ENCODE data around the gene ADGRG4. TPM values are rescaled to one million over a fixed set of nuclear protein-coding genes. Genes with fewer than 3 reads are reported as not detected.

The ADGRG4 gene
- polyA plus RNA-seq, 1 donor from 2014 or later, result not detected

DNA sequence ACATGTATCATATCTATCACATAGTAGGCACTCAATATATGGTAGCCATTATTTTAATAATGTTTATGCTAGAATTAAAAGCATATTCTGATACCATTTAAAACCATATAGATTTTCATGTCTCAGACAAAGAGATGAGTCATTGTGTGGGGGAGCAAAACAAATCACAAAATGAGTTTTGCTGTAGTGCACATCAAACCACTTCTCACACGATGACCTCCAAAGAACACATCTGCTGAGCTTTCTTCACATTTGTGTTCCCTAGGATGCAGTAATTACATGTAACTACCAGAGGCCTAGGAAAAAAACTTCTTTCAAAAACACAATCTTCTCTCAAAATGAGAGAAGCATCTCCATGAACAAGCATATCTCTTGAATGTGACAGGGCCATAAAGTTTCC lies 130.9 kb downstream of the ADGRG4 start:
- Histone ChIP-seq H2AFZ (ENCODE audit: low read depth, low read length) (no peak overlapping the region), H3F3A (ENCODE audit: insufficient read depth, low read length, poor library complexity, severe bottlenecking) (no peaks in the 10 kb centered on the region), H4K20me1 (ENCODE audit: insufficient read depth) (no peaks in the 10 kb centered on the region), H3K4me2 (ENCODE audit: low read length) (no peak overlapping the region), H3K9me3 (ENCODE audit: low read length) (no peaks in the 10 kb centered on the region), H3K27me3 (ENCODE audit: insufficient read depth, low read depth, low read length) (no peaks in the 10 kb centered on the region), H3K9ac (ENCODE audit: low read length) (no peak overlapping the region), H3K4me3 (ENCODE audit: low read length) (no peak overlapping the region), H3K27ac (ENCODE audit: low read length) (no peak overlapping the region), H3K79me2 (replicated peaks; ENCODE audit: insufficient read depth, low read length) (no peaks in the 10 kb centered on the region), H3K9me2 (ENCODE audit: insufficient read depth, low read length) (no peaks in the 10 kb centered on the region), H3K36me3 (ENCODE audit: insufficient read depth, low read length) (no peaks in the 10 kb centered on the region)
- TF ChIP-seq MXI1 (conservative IDR thresholded peaks at IDR 0.05; ENCODE audit: poor library complexity, severe bottlenecking), result no peak
- no peak for TF ChIP-seq POLR2AphosphoS5 (IDR thresholded peaks at IDR 0.05)
- TF ChIP-seq, protein P1, sequence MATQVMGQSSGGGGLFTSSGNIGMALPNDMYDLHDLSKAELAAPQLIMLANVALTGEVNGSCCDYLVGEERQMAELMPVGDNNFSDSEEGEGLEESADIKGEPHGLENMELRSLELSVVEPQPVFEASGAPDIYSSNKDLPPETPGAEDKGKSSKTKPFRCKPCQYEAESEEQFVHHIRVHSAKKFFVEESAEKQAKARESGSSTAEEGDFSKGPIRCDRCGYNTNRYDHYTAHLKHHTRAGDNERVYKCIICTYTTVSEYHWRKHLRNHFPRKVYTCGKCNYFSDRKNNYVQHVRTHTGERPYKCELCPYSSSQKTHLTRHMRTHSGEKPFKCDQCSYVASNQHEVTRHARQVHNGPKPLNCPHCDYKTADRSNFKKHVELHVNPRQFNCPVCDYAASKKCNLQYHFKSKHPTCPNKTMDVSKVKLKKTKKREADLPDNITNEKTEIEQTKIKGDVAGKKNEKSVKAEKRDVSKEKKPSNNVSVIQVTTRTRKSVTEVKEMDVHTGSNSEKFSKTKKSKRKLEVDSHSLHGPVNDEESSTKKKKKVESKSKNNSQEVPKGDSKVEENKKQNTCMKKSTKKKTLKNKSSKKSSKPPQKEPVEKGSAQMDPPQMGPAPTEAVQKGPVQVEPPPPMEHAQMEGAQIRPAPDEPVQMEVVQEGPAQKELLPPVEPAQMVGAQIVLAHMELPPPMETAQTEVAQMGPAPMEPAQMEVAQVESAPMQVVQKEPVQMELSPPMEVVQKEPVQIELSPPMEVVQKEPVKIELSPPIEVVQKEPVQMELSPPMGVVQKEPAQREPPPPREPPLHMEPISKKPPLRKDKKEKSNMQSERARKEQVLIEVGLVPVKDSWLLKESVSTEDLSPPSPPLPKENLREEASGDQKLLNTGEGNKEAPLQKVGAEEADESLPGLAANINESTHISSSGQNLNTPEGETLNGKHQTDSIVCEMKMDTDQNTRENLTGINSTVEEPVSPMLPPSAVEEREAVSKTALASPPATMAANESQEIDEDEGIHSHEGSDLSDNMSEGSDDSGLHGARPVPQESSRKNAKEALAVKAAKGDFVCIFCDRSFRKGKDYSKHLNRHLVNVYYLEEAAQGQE (IDR thresholded peaks at IDR 0.05; ENCODE audit: borderline replicate concordance), result no peak
- TF ChIP-seq SMC3 (conservative IDR thresholded peaks at IDR 0.05; ENCODE audit: poor library complexity), result no peak
- TF ChIP-seq, protein P2, sequence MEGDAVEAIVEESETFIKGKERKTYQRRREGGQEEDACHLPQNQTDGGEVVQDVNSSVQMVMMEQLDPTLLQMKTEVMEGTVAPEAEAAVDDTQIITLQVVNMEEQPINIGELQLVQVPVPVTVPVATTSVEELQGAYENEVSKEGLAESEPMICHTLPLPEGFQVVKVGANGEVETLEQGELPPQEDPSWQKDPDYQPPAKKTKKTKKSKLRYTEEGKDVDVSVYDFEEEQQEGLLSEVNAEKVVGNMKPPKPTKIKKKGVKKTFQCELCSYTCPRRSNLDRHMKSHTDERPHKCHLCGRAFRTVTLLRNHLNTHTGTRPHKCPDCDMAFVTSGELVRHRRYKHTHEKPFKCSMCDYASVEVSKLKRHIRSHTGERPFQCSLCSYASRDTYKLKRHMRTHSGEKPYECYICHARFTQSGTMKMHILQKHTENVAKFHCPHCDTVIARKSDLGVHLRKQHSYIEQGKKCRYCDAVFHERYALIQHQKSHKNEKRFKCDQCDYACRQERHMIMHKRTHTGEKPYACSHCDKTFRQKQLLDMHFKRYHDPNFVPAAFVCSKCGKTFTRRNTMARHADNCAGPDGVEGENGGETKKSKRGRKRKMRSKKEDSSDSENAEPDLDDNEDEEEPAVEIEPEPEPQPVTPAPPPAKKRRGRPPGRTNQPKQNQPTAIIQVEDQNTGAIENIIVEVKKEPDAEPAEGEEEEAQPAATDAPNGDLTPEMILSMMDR (IDR thresholded peaks at IDR 0.05; ENCODE audit: poor library complexity, severe bottlenecking), result no peak
- no peak for TF ChIP-seq TAF1 (IDR thresholded peaks at IDR 0.05; ENCODE audit: low read depth)
- TF ChIP-seq RAD21 (conservative IDR thresholded peaks at IDR 0.05), result no peak
- no peak for TF ChIP-seq EP300 (conservative IDR thresholded peaks at IDR 0.05; ENCODE audit: poor library complexity, severe bottlenecking)
- no peak for TF ChIP-seq EZH2 (IDR thresholded peaks at IDR 0.05; ENCODE audit: borderline replicate concordance, insufficient read depth, low read length, poor library complexity, severe bottlenecking)

DNA sequence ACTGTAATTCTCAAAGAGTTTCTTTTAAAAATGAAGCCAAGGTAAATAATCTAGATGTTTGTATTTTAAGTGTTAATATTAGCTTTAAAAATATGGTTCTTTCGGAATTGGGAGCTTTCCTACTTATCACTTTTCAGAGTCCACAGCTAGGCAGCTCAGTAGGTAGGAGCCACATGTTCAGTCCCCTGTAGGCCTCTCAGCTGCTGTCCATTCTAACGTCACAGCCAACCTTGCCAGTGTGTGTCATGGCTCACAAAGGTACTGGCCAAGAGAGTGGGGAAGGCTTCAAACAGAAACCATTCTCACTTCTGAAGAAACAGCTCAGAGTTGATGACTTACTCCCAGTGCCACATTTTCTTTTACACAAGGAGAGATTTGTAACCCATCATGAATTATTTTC lies 137.0 kb downstream of the ADGRG4 start:
- no peak overlapping the region for H3K9ac ChIP-seq (ENCODE audit: low read length)
- no peaks in the 10 kb centered on the region for H3K27me3 ChIP-seq (ENCODE audit: insufficient read depth, low read depth, low read length)
- no peak overlapping the region for H3K27ac ChIP-seq (ENCODE audit: low read length)
- TF ChIP-seq, protein P1 (IDR thresholded peaks at IDR 0.05; ENCODE audit: borderline replicate concordance), result no peak
- TF ChIP-seq EZH2 (IDR thresholded peaks at IDR 0.05; ENCODE audit: borderline replicate concordance, insufficient read depth, low read length, poor library complexity, severe bottlenecking) (no peak), POLR2AphosphoS5 (IDR thresholded peaks at IDR 0.05) (no peak), TAF1 (IDR thresholded peaks at IDR 0.05; ENCODE audit: low read depth) (no peak), RAD21 (conservative IDR thresholded peaks at IDR 0.05) (no peak), MXI1 (conservative IDR thresholded peaks at IDR 0.05; ENCODE audit: poor library complexity, severe bottlenecking) (no peak), SMC3 (conservative IDR thresholded peaks at IDR 0.05; ENCODE audit: poor library complexity) (no peak), EP300 (conservative IDR thresholded peaks at IDR 0.05; ENCODE audit: poor library complexity, severe bottlenecking) (no peak)
- TF ChIP-seq, protein P2 (IDR thresholded peaks at IDR 0.05; ENCODE audit: poor library complexity, severe bottlenecking), result no peak
- no peaks in the 10 kb centered on the region for H3K36me3 ChIP-seq (ENCODE audit: insufficient read depth, low read length)
- no peaks in the 10 kb centered on the region for H3K9me2 ChIP-seq (ENCODE audit: insufficient read depth, low read length)
- no peak overlapping the region for H3K4me3 ChIP-seq (ENCODE audit: low read length)
- no peaks in the 10 kb centered on the region for H3K79me2 ChIP-seq (replicated peaks; ENCODE audit: insufficient read depth, low read length)
- no peaks in the 10 kb centered on the region for H3F3A ChIP-seq (ENCODE audit: insufficient read depth, low read length, poor library complexity, severe bottlenecking)
- H3K9me3 ChIP-seq (ENCODE audit: low read length), result no peaks in the 10 kb centered on the region
- H3K4me2 ChIP-seq (ENCODE audit: low read length), result no peak overlapping the region
- no peaks in the 10 kb centered on the region for H4K20me1 ChIP-seq (ENCODE audit: insufficient read depth)
- H2AFZ ChIP-seq (ENCODE audit: low read depth, low read length), result no peak overlapping the region
